Progenitor cell of endocrine pancreas (in vitro differentiated cells): ENCODE measurements around the gene SWT1. TPM values are rescaled to one million over a fixed set of nuclear protein-coding genes. Genes with fewer than 3 reads are reported as not detected.

Experiments used
- DNase-seq: peaks from one replicate; pipeline ENCODE4 v3.0.0; 2021; ENCODE audit warnings: low spot score; ENCODE audit not compliant: unreplicated experiment
- H3K27ac Mint-ChIP-seq: 2 replicates; pipeline ENCODE4 v1.8.0; 2021; ENCODE audit warnings: mild to moderate bottlenecking, moderate library complexity, mixed read lengths
- H3K27me3 Mint-ChIP-seq: 2 replicates; pipeline ENCODE4 v1.8.0; 2021; ENCODE audit warnings: mixed read lengths
- H3K36me3 Mint-ChIP-seq: 2 replicates; pipeline ENCODE4 v1.8.0; 2022; ENCODE audit warnings: mixed read lengths; ENCODE audit not compliant: insufficient read depth
- H3K4me1 Mint-ChIP-seq: 2 replicates; pipeline ENCODE4 v1.8.0; 2021; ENCODE audit warnings: low read depth, mixed read lengths
- H3K4me3 Mint-ChIP-seq: 2 replicates; pipeline ENCODE4 v1.8.0; 2021; ENCODE audit warnings: low read depth, mild to moderate bottlenecking, moderate library complexity, mixed read lengths
- H3K9me3 Mint-ChIP-seq: 2 replicates; pipeline ENCODE4 v1.8.0; 2021; ENCODE audit warnings: low read depth, mixed read lengths
- total RNA-seq: library from RNA; stranded (reverse); gene quantifications from 2 replicates; pipeline ENCODE4 v1.2.1, GENCODE V29; 2021
- TF ChIP-seq, protein P1 (sequence below): fragments of 200-600 bp; sonication (generic); IDR thresholded peaks from one replicate; pipeline ENCODE4 v1.5.0; 2021; ENCODE audit warnings: antibody characterized with exemption, mild to moderate bottlenecking; ENCODE audit not compliant: unreplicated experiment

Gene SWT1
- total RNA-seq, 1 donor from 2014 or later: 12.6 TPM

DNA sequence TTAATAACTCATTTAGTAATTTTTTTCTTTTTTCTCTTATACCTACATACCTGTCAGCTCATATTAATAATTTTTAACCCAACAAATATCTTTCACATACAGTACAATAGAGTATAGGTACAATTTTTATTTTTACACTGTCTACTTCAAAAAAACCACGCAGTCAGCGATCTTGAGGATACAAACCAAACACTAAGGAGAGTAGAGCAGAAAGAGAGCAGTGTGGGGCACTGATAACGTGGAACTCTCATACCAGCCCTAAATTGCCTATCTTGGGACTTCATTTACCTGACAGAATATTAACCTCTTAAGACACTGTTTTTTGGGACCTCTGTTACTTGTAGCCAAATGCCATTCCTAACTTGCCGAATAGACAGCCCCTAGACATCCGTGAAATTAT is 5.8 kb upstream of the SWT1 start:
- DNase-seq: no peak
- H3K4me1 Mint-ChIP-seq: peaks cover 21% of the 10 kb centered on the region
- no peaks in the 10 kb centered on the region for H3K27me3 Mint-ChIP-seq
- H3K27ac Mint-ChIP-seq: no peak overlapping the region
- no peaks in the 10 kb centered on the region for H3K9me3 Mint-ChIP-seq
- peaks cover 10% of the 10 kb centered on the region for H3K36me3 Mint-ChIP-seq
- no peak overlapping the region for H3K4me3 Mint-ChIP-seq
- TF ChIP-seq, protein P1, sequence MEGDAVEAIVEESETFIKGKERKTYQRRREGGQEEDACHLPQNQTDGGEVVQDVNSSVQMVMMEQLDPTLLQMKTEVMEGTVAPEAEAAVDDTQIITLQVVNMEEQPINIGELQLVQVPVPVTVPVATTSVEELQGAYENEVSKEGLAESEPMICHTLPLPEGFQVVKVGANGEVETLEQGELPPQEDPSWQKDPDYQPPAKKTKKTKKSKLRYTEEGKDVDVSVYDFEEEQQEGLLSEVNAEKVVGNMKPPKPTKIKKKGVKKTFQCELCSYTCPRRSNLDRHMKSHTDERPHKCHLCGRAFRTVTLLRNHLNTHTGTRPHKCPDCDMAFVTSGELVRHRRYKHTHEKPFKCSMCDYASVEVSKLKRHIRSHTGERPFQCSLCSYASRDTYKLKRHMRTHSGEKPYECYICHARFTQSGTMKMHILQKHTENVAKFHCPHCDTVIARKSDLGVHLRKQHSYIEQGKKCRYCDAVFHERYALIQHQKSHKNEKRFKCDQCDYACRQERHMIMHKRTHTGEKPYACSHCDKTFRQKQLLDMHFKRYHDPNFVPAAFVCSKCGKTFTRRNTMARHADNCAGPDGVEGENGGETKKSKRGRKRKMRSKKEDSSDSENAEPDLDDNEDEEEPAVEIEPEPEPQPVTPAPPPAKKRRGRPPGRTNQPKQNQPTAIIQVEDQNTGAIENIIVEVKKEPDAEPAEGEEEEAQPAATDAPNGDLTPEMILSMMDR: no peak

DNA sequence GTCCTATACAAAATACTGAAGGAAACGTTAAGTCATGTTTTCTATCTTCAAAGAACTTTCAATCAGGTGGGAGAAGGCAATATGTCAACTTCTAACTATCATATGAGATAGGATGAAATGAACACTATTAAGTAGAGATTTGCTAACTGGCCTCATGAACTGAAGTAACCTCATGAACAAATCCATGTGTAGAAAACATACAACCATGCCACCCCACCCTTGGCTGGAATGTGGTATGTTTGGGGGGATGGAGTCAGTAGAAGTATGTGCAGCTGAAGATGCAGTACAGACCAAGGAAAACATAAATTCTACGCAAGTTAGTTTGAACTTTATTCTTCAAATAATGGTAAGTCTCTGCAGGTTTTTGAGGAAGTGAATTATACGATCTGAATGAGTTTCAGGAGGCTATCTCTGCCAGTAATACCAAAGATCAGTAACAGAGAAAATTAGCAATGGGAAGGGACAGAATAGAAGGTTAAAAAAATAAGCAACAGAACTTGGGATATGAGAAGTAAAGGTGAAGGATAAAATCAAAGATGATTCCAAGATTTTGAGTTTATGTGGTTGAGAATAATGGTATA is 4.7 kb upstream of the SWT1 start:
- Mint-ChIP-seq H3K9me3 (no peaks in the 10 kb centered on the region), H3K27me3 (no peaks in the 10 kb centered on the region), H3K36me3 (peaks cover 10% of the 10 kb centered on the region), H3K27ac (no peak overlapping the region), H3K4me1 (peaks cover 22% of the 10 kb centered on the region), H3K4me3 (no peak overlapping the region)
- TF ChIP-seq, protein P1: no peak
- DNase-seq: no peak

DNA sequence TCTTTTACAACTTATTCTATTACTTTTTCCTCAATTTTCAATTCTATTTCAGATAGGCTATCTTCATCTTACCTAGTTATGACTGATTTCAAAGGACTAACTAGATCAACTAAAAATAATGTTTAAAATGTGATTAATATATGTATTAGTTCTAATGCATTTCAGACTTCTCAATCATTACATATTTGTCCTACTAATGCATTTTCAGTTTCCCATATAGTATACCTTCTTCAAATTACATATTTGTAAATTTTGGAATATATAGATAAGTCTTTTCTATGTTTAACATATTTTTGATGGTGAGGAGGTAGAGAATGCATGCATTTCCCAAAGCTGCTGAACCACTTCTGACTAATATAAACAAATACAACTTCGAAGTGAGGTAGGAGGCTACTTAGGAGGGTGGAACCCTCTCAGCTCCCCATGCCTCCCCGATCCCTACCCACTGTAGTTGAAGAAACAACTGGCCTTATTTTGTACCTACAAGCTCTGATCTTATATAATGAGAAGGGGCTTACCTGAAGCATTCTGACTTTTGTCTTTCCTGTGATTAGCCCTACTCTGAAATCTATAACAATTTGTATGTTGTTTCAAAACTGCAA is 2.0 kb upstream of the SWT1 start:
- Mint-ChIP-seq H3K27ac (no peak overlapping the region), H3K4me3 (peak overlapping the region; percentile 98)
- DNase-seq: no peak

DNA sequence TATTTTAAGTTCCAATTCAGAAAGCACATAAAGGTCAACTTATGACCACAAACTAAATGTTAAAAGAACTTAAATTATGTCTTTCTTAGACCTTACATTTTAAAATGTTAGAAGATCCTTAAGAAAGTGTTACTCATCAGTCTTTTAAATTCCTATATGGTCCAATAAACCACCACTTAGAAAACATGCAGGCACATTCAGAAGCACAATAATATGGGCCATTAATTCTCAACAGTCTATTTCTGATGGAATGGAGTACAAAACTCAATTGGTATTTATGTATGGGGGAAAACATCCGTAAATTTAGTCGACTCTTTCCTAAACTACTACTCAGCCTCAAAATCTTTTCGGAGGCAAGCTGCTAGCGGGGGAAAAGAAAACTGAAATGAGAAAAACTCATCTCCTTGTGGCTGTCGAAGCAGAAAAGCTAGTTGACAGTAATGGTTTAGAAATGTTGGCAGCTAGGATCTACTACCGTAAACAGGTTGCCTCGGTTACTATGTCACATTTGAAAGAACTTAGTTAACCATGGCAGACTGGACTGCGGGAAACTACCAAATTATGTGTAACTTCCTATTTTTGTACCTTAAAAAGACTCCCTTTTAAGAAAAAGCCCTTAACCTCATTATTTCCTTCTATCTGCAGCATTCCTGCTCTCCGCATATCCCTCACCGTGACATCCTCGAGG is 1.2 kb upstream of the SWT1 start:
- TF ChIP-seq, protein P1: no peak
- H3K36me3 Mint-ChIP-seq: peaks cover 2% of the 10 kb centered on the region
- peaks cover 30% of the 10 kb centered on the region for H3K4me1 Mint-ChIP-seq
- H3K27ac Mint-ChIP-seq: peak overlapping the region; percentile 99
- peak overlapping the region; percentile 98 for H3K4me3 Mint-ChIP-seq
- H3K9me3 Mint-ChIP-seq: no peaks in the 10 kb centered on the region
- no peaks in the 10 kb centered on the region for H3K27me3 Mint-ChIP-seq
- DNase-seq: no peak

More for the DNA sequence above, 2.0 kb upstream of the SWT1 start:
- Mint-ChIP-seq H3K4me1 (peaks cover 30% of the 10 kb centered on the region), H3K36me3 (peaks cover 2% of the 10 kb centered on the region), H3K9me3 (no peaks in the 10 kb centered on the region), H3K27me3 (no peaks in the 10 kb centered on the region)
- TF ChIP-seq, protein P1: no peak

DNA sequence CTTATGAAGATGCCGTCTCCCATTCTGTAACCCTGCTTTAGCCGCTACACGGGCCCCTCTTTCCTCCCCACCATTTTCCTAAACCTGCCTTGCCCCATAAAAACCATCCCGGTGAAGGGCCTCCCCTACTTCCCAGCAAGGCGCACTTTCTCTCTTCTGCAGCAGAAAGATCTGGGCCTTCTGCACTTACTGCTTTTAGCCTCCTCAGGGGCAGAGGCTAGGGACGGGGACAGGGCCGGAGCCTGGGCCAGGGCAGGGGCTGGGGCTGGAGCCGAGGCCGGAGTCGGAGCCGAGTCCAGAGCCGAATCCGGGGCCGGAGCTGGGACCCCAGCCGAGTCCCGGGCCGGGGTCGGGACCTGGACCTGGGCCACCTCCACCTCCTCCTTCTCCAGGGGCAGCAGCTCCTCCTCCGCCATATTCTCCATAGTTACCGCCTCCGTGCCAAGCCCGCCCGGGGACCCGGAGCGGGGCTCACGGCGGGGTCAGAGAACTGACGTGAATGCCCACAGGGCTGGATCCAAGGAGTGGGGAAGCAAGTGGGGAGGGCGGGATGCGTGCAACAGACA is 596 bp upstream of the SWT1 start:
- no peak for DNase-seq
- no peaks in the 10 kb centered on the region for H3K27me3 Mint-ChIP-seq
- H3K9me3 Mint-ChIP-seq: no peaks in the 10 kb centered on the region
- TF ChIP-seq, protein P1: no peak
- H3K4me3 Mint-ChIP-seq: peak overlapping the region; percentile 98
- H3K36me3 Mint-ChIP-seq: peaks cover under 1% of the 10 kb centered on the region
- peak overlapping the region; percentile 99 for H3K27ac Mint-ChIP-seq
- peaks cover 30% of the 10 kb centered on the region for H3K4me1 Mint-ChIP-seq
